ENCODE results near the gene RIN3. TPM values are rescaled to one million over a fixed set of nuclear protein-coding genes. Genes with fewer than 3 reads are reported as not detected.

RIN3 gene
- total RNA-seq, 1 donor from 2014 or later: 12.1 TPM

Other genes starting within 250 kb of the RIN3 start
- gene SLC24A4, start 190.6 kb upstream of the RIN3 start, total RNA-seq: not detected
- gene LGMN, start 234.8 kb downstream of the RIN3 start, total RNA-seq: 81.8 TPM